B cell (primary cell): ENCODE results near the gene OR6M1. TPM values are rescaled to one million over a fixed set of nuclear protein-coding genes. Genes with fewer than 3 reads are reported as not detected.

Source experiments
- ATAC-seq: fragments of 200-7000 bp; cut with Tn5 transposase; one replicate; pipeline ENCODE4 v1.10.0; 2021; ENCODE audit warnings: low read depth, mild to moderate bottlenecking, moderate number of reproducible peaks, moderate library complexity
- CTCF ChIA-PET: fragments of 350-600 bp; sonication (Branson Sonifier 250); formaldehyde crosslinking; loops from one replicate; lab custom pipeline; 2021; ENCODE audit warnings: antibody characterized with exemption, inconsistent platforms; lab: Charles Lee
- POLR2A ChIA-PET: fragments of 350-600 bp; sonication (Branson Sonifier 250); formaldehyde crosslinking; loops from one replicate; lab custom pipeline; 2021; ENCODE audit warnings: antibody characterized with exemption; lab: Charles Lee
- DNase-seq: peaks from one replicate; pipeline ENCODE4 v3.0.0; 2013
- H2AFZ ChIP-seq: 2 replicates; pipeline ENCODE4 v1.6.1; 2012; ENCODE audit warnings: mild to moderate bottlenecking, low read depth, low read length; ENCODE audit not compliant: insufficient read depth, poor library complexity, severe bottlenecking
- H3K27ac ChIP-seq, 2 donors: 1 replicate in 1 of 2; 2 replicates in 1 of 2; pipeline ENCODE4 v1.5.1; 2012 to 2013; ENCODE audit warnings: low read length in 2 of 2, mild to moderate bottlenecking in 2 of 2, moderate library complexity in 1 of 2
- H3K27me3 ChIP-seq, 4 experiments: fragments of 200-600 bp in 1 of 4; sonication (generic) in 1 of 4; replicated peaks in 1 of 4; 1 replicate in 2 of 4; 2 replicates in 2 of 4; pipeline versions ENCODE4 v1.6.1 to v1.7.0; 2013 to 2016; ENCODE audit warnings: low read length in 3 of 4, mild to moderate bottlenecking in 2 of 4, mixed read lengths in 1 of 4, moderate library complexity in 1 of 4; ENCODE audit not compliant: insufficient read depth in 4 of 4, control insufficient read depth in 3 of 4; ENCODE audit errors: control extremely low read depth in 1 of 4
- H3K36me3 ChIP-seq, 2 experiments: replicated peaks in 1 of 2; 1 replicate in 1 of 2; 2 replicates in 1 of 2; pipeline versions ENCODE4 v1.6.1 to v1.7.1; 2013; ENCODE audit warnings: low read length in 1 of 2; ENCODE audit not compliant: insufficient read depth in 2 of 2, control insufficient read depth in 1 of 2; ENCODE audit errors: control extremely low read depth in 1 of 2, extremely low read depth in 1 of 2
- H3K4me1 ChIP-seq, 2 donors: fragments of 200-600 bp in 1 of 2; sonication (generic) in 1 of 2; 1 replicate in 1 of 2; 2 replicates in 1 of 2; pipeline versions ENCODE4 v1.5.1 to v1.6.1; 2013 to 2017; ENCODE audit warnings: low read length in 2 of 2; ENCODE audit not compliant: control insufficient read depth in 2 of 2, insufficient read depth in 2 of 2
- H3K4me2 ChIP-seq: replicated peaks from 2 replicates; pipeline ENCODE3; 2012; ENCODE audit warnings: mild to moderate bottlenecking, low read depth, low read length; ENCODE audit not compliant: poor library complexity, severe bottlenecking
- H3K4me3 ChIP-seq, 5 experiments: fragments of 200-600 bp in 1 of 5; sonication (generic) in 1 of 5; 1 replicate in 3 of 5; 2 replicates in 2 of 5; pipeline versions ENCODE4 v1.5.1 to v1.7.0; 2011 to 2016; ENCODE audit warnings: low read length in 4 of 5, mild to moderate bottlenecking in 4 of 5, low read depth in 2 of 5, control low read depth in 1 of 5, moderate library complexity in 1 of 5; ENCODE audit not compliant: insufficient read depth in 1 of 5; ENCODE audit errors: control extremely low read depth in 1 of 5, extremely low read depth in 1 of 5
- H3K79me2 ChIP-seq: fragments of 200-600 bp; sonication (generic); one replicate; pipeline ENCODE4 v1.6.0; 2016; ENCODE audit warnings: low read length; ENCODE audit not compliant: control insufficient read depth, insufficient read depth
- H3K9ac ChIP-seq: fragments of 200-600 bp; sonication (generic); 2 replicates; pipeline ENCODE4 v1.6.1; 2017; ENCODE audit warnings: mild to moderate bottlenecking, low read length, moderate library complexity
- H3K9me3 ChIP-seq, 3 donors: one replicate each; pipeline versions ENCODE4 v1.6.1 to v1.7.1; 2013; ENCODE audit warnings: low read length in 2 of 3; ENCODE audit not compliant: control insufficient read depth in 2 of 3, insufficient read depth in 1 of 3; ENCODE audit errors: control extremely low read depth in 1 of 3
- H4K20me1 ChIP-seq: 2 replicates; pipeline ENCODE4 v1.6.0; 2012; ENCODE audit warnings: mild to moderate bottlenecking, low read length; ENCODE audit not compliant: insufficient read depth, control insufficient read depth, poor library complexity, severe bottlenecking
- H3K27ac Mint-ChIP-seq: one replicate; pipeline ENCODE4 v1.8.0; 2021; ENCODE audit warnings: mixed read lengths
- H3K27me3 Mint-ChIP-seq: one replicate; pipeline ENCODE4 v1.8.0; 2021; ENCODE audit warnings: mixed read lengths
- H3K4me1 Mint-ChIP-seq: one replicate; pipeline ENCODE4 v1.8.0; 2021; ENCODE audit warnings: mixed read lengths
- H3K4me3 Mint-ChIP-seq: one replicate; pipeline ENCODE4 v1.8.0; 2021; ENCODE audit warnings: mixed read lengths
- H3K9me3 Mint-ChIP-seq: one replicate; pipeline ENCODE4 v1.8.0; 2022; ENCODE audit warnings: mixed read lengths; ENCODE audit not compliant: insufficient read depth
- CTCF ChIP-seq: fragments of 200-600 bp; IDR thresholded peaks from one replicate; pipeline ENCODE4 v1.8.0; 2022; ENCODE audit warnings: antibody characterized with exemption, mild to moderate bottlenecking
- EZH2 ChIP-seq: IDR thresholded peaks from 2 replicates; pipeline ENCODE4 v1.6.1; 2012; ENCODE audit warnings: borderline replicate concordance, low read depth, mild to moderate bottlenecking, moderate library complexity, low read length; ENCODE audit not compliant: insufficient read depth, poor library complexity, severe bottlenecking
- WGBS: methylation state at CpG from one replicate; pipeline ENCODE4 v1.1.5; 2013; ENCODE audit warnings: missing lambda C conversion rate; ENCODE audit not compliant: insufficient coverage; 5-methylcytosine and 5-hydroxymethylcytosine counted together
- intact Hi-C: fragments of 100-400 bp; cut with micrococcal nuclease; formaldehyde crosslinking; loops from one replicate; pipeline ENCODE4 v1.10.0; 2022
- polyA plus RNA-seq: library from polyadenylated mRNA; depleted of rRNA; stranded (reverse); fragments of >200 nt; gene quantifications from 2 replicates; pipeline ENCODE4 v1.2.3, GENCODE V29; 2012
- total RNA-seq, 2 donors: library from RNA; stranded (reverse); fragments of 120-200 nt in 1 of 2; gene quantifications; 1 replicate in 1 of 2; 2 replicates in 1 of 2; pipeline versions ENCODE4 v1.2.3 to v1.2.4, GENCODE V29; 2013 to 2022

OR6M1 gene
- total and polyA plus RNA-seq, 2 donors (not counting 1 experiment from before 2014, with no cell fraction given): not detected

- WGBS: 100% methylated on average over 2 of the region's 5 CpGs
These were observed 7.5 kb downstream of the OR6M1 start for GRCh38 chr11:123798513-123799252.

More at GRCh38 chr11:123798513-123799252, 7.5 kb downstream of the OR6M1 start:
- no peaks in the 10 kb centered on the region for H3K4me1 ChIP-seq
- no peaks in the 10 kb centered on the region for H3K79me2 ChIP-seq
- DNase-seq: no peak
- no peaks in the 10 kb centered on the region for H3K4me1 Mint-ChIP-seq
- ChIA-PET CTCF (no interaction called here), POLR2A (no interaction called here)
- H3K27me3 ChIP-seq: no peaks in the 10 kb centered on the region
- H4K20me1 ChIP-seq: no peaks in the 10 kb centered on the region
- no peaks in the 10 kb centered on the region for H3K36me3 ChIP-seq
- no peak overlapping the region for H3K4me3 Mint-ChIP-seq
- H3K9me3 ChIP-seq: no peaks in the 10 kb centered on the region
- no peak overlapping the region for H3K4me3 ChIP-seq
- H3K9ac ChIP-seq: no peak overlapping the region
- no peaks in the 10 kb centered on the region for H3K9me3 Mint-ChIP-seq
- no peak overlapping the region for H3K27ac Mint-ChIP-seq
- intact Hi-C loops: no loop called here
- H2AFZ ChIP-seq: no peak overlapping the region
- no peak for ATAC-seq
- TF ChIP-seq EZH2: no peak
- no peak for TF ChIP-seq CTCF
- H3K27me3 Mint-ChIP-seq: peaks cover 3% of the 10 kb centered on the region
- no peak overlapping the region for H3K27ac ChIP-seq
- no peak overlapping the region for H3K4me2 ChIP-seq
